Activated CD4-positive, alpha-beta T cell treated with anti-CD3 and anti-CD28 coated beads, Interleukin-2, amount 10 ng/mL, durations not matched to agents 24 days and 14 days (primary cell): ENCODE measurements around the gene CLIC3. TPM values are rescaled to one million over a fixed set of nuclear protein-coding genes. Genes with fewer than 3 reads are reported as not detected.
A peak's percentile ranks its signal among the peaks of the same experiment; 100 is the strongest.

Experiments used
- DNase-seq: peaks from one replicate; pipeline ENCODE4 v3.0.0; 2022
- H3K27ac Mint-ChIP-seq: one replicate; pipeline ENCODE4 v1.8.0; 2022; ENCODE audit warnings: mild to moderate bottlenecking, mixed read lengths
- H3K27me3 Mint-ChIP-seq: one replicate; pipeline ENCODE4 v1.8.0; 2022; ENCODE audit warnings: mixed read lengths
- H3K36me3 Mint-ChIP-seq: one replicate; pipeline ENCODE4 v1.8.0; 2022; ENCODE audit warnings: low read depth, mild to moderate bottlenecking, mixed read lengths
- H3K4me1 Mint-ChIP-seq: one replicate; pipeline ENCODE4 v1.8.0; 2021; ENCODE audit warnings: mixed read lengths
- H3K4me3 Mint-ChIP-seq: one replicate; pipeline ENCODE4 v1.8.0; 2022; ENCODE audit warnings: mild to moderate bottlenecking, moderate library complexity, mixed read lengths
- H3K9me3 Mint-ChIP-seq: one replicate; pipeline ENCODE4 v1.8.0; 2021; ENCODE audit warnings: mixed read lengths
- intact Hi-C: fragments of 100-400 bp; cut with micrococcal nuclease; formaldehyde crosslinking; loops from one replicate; pipeline ENCODE4 v1.15.1; 2023
- total RNA-seq: library from RNA; stranded (reverse); gene quantifications from 2 replicates; pipeline ENCODE4 v1.2.3, GENCODE V29; 2022

CLIC3 gene
- total RNA-seq, 1 donor from 2014 or later, result not detected

- intact Hi-C loops, result loop anchor here (10.0 kb wide), 1 partner anchor 182 kb away; no protein-coding TSS in a partner anchor
- H3K27ac Mint-ChIP-seq, result no peak overlapping the region
- H3K4me3 Mint-ChIP-seq, result no peak overlapping the region
- no peak for DNase-seq
- no peaks in the 10 kb centered on the region for H3K9me3 Mint-ChIP-seq
- peaks cover 3% of the 10 kb centered on the region for H3K27me3 Mint-ChIP-seq
- peaks cover 7% of the 10 kb centered on the region for H3K4me1 Mint-ChIP-seq
- H3K36me3 Mint-ChIP-seq, result no peaks in the 10 kb centered on the region
Measured at GRCh38 chr9:136972335-136972734, 24.0 kb downstream of the CLIC3 start.

GRCh38 chr9:136971746-136972145 lies 24.6 kb downstream of the CLIC3 start:
- Mint-ChIP-seq H3K36me3 (no peaks in the 10 kb centered on the region), H3K4me1 (peaks cover 7% of the 10 kb centered on the region), H3K4me3 (no peak overlapping the region), H3K27ac (no peak overlapping the region), H3K27me3 (peaks cover 3% of the 10 kb centered on the region), H3K9me3 (no peaks in the 10 kb centered on the region)
- intact Hi-C loops, result loop anchor here (10.0 kb wide), 1 partner anchor 183 kb away; no protein-coding TSS in a partner anchor
- DNase-seq, result no peak

GRCh38 chr9:136970361-136970760 lies 26.0 kb downstream of the CLIC3 start:
- Mint-ChIP-seq H3K27ac (no peak overlapping the region), H3K4me3 (no peak overlapping the region), H3K4me1 (peaks cover 13% of the 10 kb centered on the region), H3K27me3 (peaks cover 5% of the 10 kb centered on the region), H3K36me3 (no peaks in the 10 kb centered on the region), H3K9me3 (no peaks in the 10 kb centered on the region)
- intact Hi-C loops, result loop anchor here (10.0 kb wide), 1 partner anchor 184 kb away; no protein-coding TSS in a partner anchor
- no peak for DNase-seq

GRCh38 chr9:136969774-136970173 lies 26.6 kb downstream of the CLIC3 start:
- no peaks in the 10 kb centered on the region for H3K9me3 Mint-ChIP-seq
- no peak overlapping the region for H3K27ac Mint-ChIP-seq
- no peaks in the 10 kb centered on the region for H3K36me3 Mint-ChIP-seq
- no peak for DNase-seq
- H3K4me3 Mint-ChIP-seq, result no peak overlapping the region
- peaks cover 9% of the 10 kb centered on the region for H3K4me1 Mint-ChIP-seq
- peaks cover 3% of the 10 kb centered on the region for H3K27me3 Mint-ChIP-seq
- intact Hi-C loops, result loop anchor here (10.0 kb wide), 1 partner anchor 185 kb away; no protein-coding TSS in a partner anchor

- no peak for DNase-seq
- peaks cover 3% of the 10 kb centered on the region for H3K27me3 Mint-ChIP-seq
- intact Hi-C loops, result no loop called here
- no peaks in the 10 kb centered on the region for H3K36me3 Mint-ChIP-seq
- H3K27ac Mint-ChIP-seq, result no peak overlapping the region
- H3K4me1 Mint-ChIP-seq, result peaks cover 9% of the 10 kb centered on the region
- no peak overlapping the region for H3K4me3 Mint-ChIP-seq
- H3K9me3 Mint-ChIP-seq, result no peaks in the 10 kb centered on the region
Measured at GRCh38 chr9:136969150-136969549, 27.2 kb downstream of the CLIC3 start.

GRCh38 chr9:136968333-136969127 lies 27.8 kb downstream of the CLIC3 start:
- no peaks in the 10 kb centered on the region for H3K36me3 Mint-ChIP-seq
- intact Hi-C loops, result no loop called here
- no peak overlapping the region for H3K27ac Mint-ChIP-seq
- peaks cover 9% of the 10 kb centered on the region for H3K4me1 Mint-ChIP-seq
- peaks cover 3% of the 10 kb centered on the region for H3K27me3 Mint-ChIP-seq
- no peak for DNase-seq
- no peak overlapping the region for H3K4me3 Mint-ChIP-seq
- H3K9me3 Mint-ChIP-seq, result no peaks in the 10 kb centered on the region

- peaks cover 13% of the 10 kb centered on the region for H3K4me1 Mint-ChIP-seq
- H3K27ac Mint-ChIP-seq, result peak overlapping the region; percentile 77
- peaks cover 3% of the 10 kb centered on the region for H3K27me3 Mint-ChIP-seq
- no peaks in the 10 kb centered on the region for H3K9me3 Mint-ChIP-seq
- H3K36me3 Mint-ChIP-seq, result no peaks in the 10 kb centered on the region
- DNase-seq, result peak; percentile 79
- intact Hi-C loops, result no loop called here
- H3K4me3 Mint-ChIP-seq, result peak overlapping the region; percentile 68
Measured at GRCh38 chr9:136965771-136966484, 30.4 kb downstream of the CLIC3 start.

GRCh38 chr9:136964833-136965422 lies 31.4 kb downstream of the CLIC3 start:
- no peaks in the 10 kb centered on the region for H3K9me3 Mint-ChIP-seq
- peaks cover 3% of the 10 kb centered on the region for H3K27me3 Mint-ChIP-seq
- H3K36me3 Mint-ChIP-seq, result no peaks in the 10 kb centered on the region
- DNase-seq, result no peak
- H3K27ac Mint-ChIP-seq, result no peak overlapping the region
- intact Hi-C loops, result no loop called here
- H3K4me3 Mint-ChIP-seq, result no peak overlapping the region
- H3K4me1 Mint-ChIP-seq, result peaks cover 13% of the 10 kb centered on the region

- H3K27ac Mint-ChIP-seq, result no peak overlapping the region
- no peak overlapping the region for H3K4me3 Mint-ChIP-seq
- H3K4me1 Mint-ChIP-seq, result peaks cover 13% of the 10 kb centered on the region
- intact Hi-C loops, result no loop called here
- no peaks in the 10 kb centered on the region for H3K36me3 Mint-ChIP-seq
- no peak for DNase-seq
- H3K9me3 Mint-ChIP-seq, result no peaks in the 10 kb centered on the region
- peaks cover 3% of the 10 kb centered on the region for H3K27me3 Mint-ChIP-seq
Measured at GRCh38 chr9:136964171-136964689, 32.1 kb downstream of the CLIC3 start.

GRCh38 chr9:136963751-136964150 lies 32.6 kb downstream of the CLIC3 start:
- H3K4me1 Mint-ChIP-seq, result peaks cover 13% of the 10 kb centered on the region
- H3K4me3 Mint-ChIP-seq, result no peak overlapping the region
- no peak overlapping the region for H3K27ac Mint-ChIP-seq
- no peaks in the 10 kb centered on the region for H3K36me3 Mint-ChIP-seq
- DNase-seq, result no peak
- H3K9me3 Mint-ChIP-seq, result no peaks in the 10 kb centered on the region
- intact Hi-C loops, result no loop called here
- H3K27me3 Mint-ChIP-seq, result peaks cover 3% of the 10 kb centered on the region

GRCh38 chr9:136963341-136963740 lies 33.0 kb downstream of the CLIC3 start:
- DNase-seq, result no peak
- H3K9me3 Mint-ChIP-seq, result no peaks in the 10 kb centered on the region
- H3K27ac Mint-ChIP-seq, result no peak overlapping the region
- intact Hi-C loops, result no loop called here
- H3K4me1 Mint-ChIP-seq, result peaks cover 13% of the 10 kb centered on the region
- H3K4me3 Mint-ChIP-seq, result no peak overlapping the region
- H3K36me3 Mint-ChIP-seq, result no peaks in the 10 kb centered on the region
- peaks cover 3% of the 10 kb centered on the region for H3K27me3 Mint-ChIP-seq

GRCh38 chr9:136962701-136963248 lies 33.6 kb downstream of the CLIC3 start:
- H3K9me3 Mint-ChIP-seq, result no peaks in the 10 kb centered on the region
- no peaks in the 10 kb centered on the region for H3K36me3 Mint-ChIP-seq
- H3K27me3 Mint-ChIP-seq, result peaks cover 3% of the 10 kb centered on the region
- intact Hi-C loops, result no loop called here
- H3K4me1 Mint-ChIP-seq, result peaks cover 13% of the 10 kb centered on the region
- no peak overlapping the region for H3K4me3 Mint-ChIP-seq
- no peak for DNase-seq
- no peak overlapping the region for H3K27ac Mint-ChIP-seq

- no peak for DNase-seq
- intact Hi-C loops, result no loop called here
- Mint-ChIP-seq H3K27ac (no peak overlapping the region), H3K27me3 (peaks cover 3% of the 10 kb centered on the region), H3K9me3 (peaks cover 3% of the 10 kb centered on the region), H3K36me3 (no peaks in the 10 kb centered on the region), H3K4me3 (no peak overlapping the region), H3K4me1 (peaks cover 13% of the 10 kb centered on the region)
Measured at GRCh38 chr9:136962163-136962562, 34.2 kb downstream of the CLIC3 start.
